GM12891 (cell line): ENCODE data around the gene RASL10A.

ENCODE experiments used
- DNase-seq: peaks from one replicate; pipeline ENCODE4 v3.0.0; 2011; ENCODE audit warnings: low spot score; ENCODE audit not compliant: insufficient read length
- FAIRE-seq: peaks from 2 replicates; lab custom pipeline; 2011; peaks lifted over from hg19 to GRCh38; lab: Jason Lieb, UNC
- PAX5 ChIP-seq: IDR thresholded peaks from 2 replicates; pipeline ENCODE4 v1.6.1; 2011; ENCODE audit warnings: low read length, moderate library complexity, mild to moderate bottlenecking; ENCODE audit not compliant: insufficient read depth, severe bottlenecking
- POLR2A ChIP-seq: IDR thresholded peaks from 2 replicates; pipeline ENCODE4 v1.6.1; 2011; ENCODE audit warnings: low read depth, low read length, control low read depth
- POLR2AphosphoS5 ChIP-seq: IDR thresholded peaks from 2 replicates; pipeline ENCODE4 v1.6.1; 2011; ENCODE audit warnings: low read depth, low read length, control low read depth
- POU2F2 ChIP-seq: IDR thresholded peaks from 2 replicates; pipeline ENCODE4 v1.6.1; 2011; ENCODE audit warnings: low read depth, mild to moderate bottlenecking, control low read depth, low read length, moderate library complexity
- SPI1 ChIP-seq: IDR thresholded peaks from 2 replicates; pipeline ENCODE4 v1.6.1; 2011; ENCODE audit warnings: low read depth, low read length, control low read depth
- TAF1 ChIP-seq: IDR thresholded peaks from 2 replicates; pipeline ENCODE4 v1.6.1; 2011; ENCODE audit warnings: low read depth, low read length, control low read depth

RASL10A gene

GRCh38 chr22:29331658-29332300, 16.3 kb upstream of the RASL10A start:
- DNase-seq, result no peak
- TF ChIP-seq POU2F2, result no peak
- TF ChIP-seq PAX5, result no peak
- FAIRE-seq, result no peak

DNA sequence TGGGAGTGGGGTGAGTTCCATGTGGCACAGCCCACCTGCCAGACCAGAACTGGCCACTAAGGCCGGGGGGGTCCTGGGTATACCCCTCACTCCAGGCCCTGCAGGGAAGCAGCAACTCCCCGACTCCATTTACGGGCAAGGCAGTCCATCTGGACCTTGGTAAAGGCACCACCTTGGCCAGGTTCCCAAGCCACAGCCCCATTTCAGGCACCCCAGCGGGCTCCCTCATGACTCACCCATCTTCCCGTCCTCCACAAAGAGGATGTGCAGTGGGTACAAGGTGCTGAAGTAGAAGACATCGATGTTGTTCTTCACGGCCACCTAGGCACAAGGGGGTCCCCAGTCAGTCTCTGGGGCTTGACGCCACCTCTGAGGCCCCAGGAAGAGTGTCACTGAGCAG, 15.7 kb upstream of the RASL10A start:
- FAIRE-seq, result no peak
- no peak for DNase-seq
- TF ChIP-seq POU2F2, result no peak
- TF ChIP-seq PAX5, result no peak
- no peak for TF ChIP-seq POLR2AphosphoS5
- TF ChIP-seq SPI1, result no peak
- TF ChIP-seq TAF1, result no peak
- TF ChIP-seq POLR2A, result no peak

- TF ChIP-seq PAX5 (no peak), TAF1 (no peak), SPI1 (no peak), POLR2A (no peak), POLR2AphosphoS5 (no peak), POU2F2 (no peak)
- no peak for DNase-seq
- FAIRE-seq, result no peak
Measured at GRCh38 chr22:29330753-29331152, 15.3 kb upstream of the RASL10A start.

DNA sequence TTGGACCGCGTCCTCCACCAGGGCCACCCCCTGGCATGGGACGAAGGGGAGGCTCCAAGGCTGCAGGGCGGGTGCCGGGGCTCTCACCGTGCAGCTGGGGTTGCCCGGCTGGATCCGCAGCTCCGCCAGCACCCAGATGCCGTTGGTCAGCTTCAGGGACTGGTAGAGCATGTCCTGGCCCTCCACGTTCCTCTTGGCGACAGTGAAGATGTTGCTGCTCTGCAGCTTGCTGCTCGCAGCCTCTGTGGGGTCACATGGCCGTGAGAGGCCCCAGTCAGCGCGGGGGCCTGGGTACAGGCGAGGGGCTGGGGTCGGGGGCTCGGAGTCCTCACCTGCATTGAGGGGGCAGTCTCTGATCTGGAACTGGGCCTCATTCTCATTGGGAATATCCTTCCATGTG, 14.8 kb upstream of the RASL10A start:
- no peak for FAIRE-seq
- no peak for TF ChIP-seq POLR2A
- TF ChIP-seq SPI1, result no peak
- no peak for DNase-seq

GRCh38 chr22:29329581-29329980, 14.1 kb upstream of the RASL10A start:
- DNase-seq, result no peak
- TF ChIP-seq PAX5 (no peak), POLR2A (no peak), POU2F2 (no peak), TAF1 (no peak), SPI1 (no peak), POLR2AphosphoS5 (no peak)
- FAIRE-seq, result no peak

DNA sequence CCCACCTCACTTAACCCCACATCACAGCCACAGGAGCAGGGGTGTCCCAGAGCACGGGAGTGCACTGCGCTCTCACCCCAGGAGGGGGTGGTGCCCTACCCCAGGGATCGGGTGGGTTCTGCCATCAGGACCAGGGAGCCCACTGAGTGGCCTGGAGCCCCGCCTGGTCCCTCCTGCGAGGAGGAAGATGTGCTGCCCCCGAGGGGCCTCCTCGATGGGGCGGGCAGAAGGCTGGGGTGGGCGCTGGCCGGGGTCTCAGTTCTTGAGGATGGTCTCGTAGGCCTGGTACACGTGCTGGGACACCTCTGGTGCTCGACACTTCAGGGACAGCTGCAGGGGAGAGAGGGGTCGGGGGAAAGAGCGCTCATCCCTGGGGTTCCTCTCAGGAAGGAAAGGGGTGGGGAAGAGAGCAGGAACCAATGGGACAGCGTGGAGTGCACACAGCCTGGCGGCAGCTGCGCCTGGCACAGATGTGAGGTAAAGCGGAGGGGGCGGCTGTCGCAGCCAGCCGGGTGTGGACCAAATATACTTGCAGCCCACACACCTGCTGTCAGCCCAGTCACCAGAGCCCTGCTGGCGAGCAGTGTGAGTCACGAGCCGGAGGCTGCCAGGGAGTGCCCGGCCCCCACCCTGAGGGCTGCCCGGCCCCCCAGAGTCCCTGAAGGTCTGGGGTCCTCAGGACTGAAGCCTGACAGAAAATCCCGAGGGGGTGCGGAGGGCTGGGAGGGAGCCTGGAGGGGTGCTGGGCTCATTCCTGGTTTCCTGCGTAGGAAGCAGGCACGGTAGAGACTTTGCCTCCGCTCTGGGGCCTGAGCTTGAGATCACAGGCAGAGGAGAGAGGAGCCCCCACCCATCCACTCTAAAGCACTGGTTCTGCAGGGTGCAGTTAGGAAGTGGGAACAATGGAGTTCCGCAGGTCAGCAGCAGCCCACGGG, 13.3 kb upstream of the RASL10A start:
- TF ChIP-seq POLR2A (no peak), POU2F2 (no peak), PAX5 (no peak), POLR2AphosphoS5 (no peak), TAF1 (no peak)
- DNase-seq (no peak), FAIRE-seq (no peak)

DNA sequence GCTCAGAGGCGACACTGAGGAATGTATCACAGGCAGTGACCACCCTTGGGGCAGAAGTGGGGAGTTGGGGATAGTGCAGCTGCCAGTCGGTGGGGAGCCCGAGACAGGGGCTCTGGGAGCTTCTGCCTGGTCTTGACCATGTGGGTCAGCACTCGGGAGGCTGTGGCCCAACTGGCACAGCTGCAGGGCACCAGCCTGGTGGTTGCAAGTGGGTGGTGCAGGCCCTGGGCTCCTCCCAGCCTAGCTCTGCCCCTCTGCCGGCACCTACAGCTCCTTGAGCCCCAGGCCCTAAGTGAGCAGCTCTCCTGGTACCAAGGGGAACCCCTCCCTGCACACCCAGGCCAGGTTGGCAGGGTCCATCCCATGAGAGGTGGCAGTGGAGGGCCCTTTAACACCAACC, 12.6 kb upstream of the RASL10A start:
- no peak for DNase-seq
- TF ChIP-seq PAX5, result no peak
- no peak for TF ChIP-seq TAF1
- no peak for TF ChIP-seq POLR2AphosphoS5
- no peak for TF ChIP-seq POU2F2
- FAIRE-seq, result no peak

- no peak for TF ChIP-seq POLR2A
- no peak for TF ChIP-seq POLR2AphosphoS5
- TF ChIP-seq TAF1, result no peak
- no peak for TF ChIP-seq POU2F2
- TF ChIP-seq SPI1, result no peak
- TF ChIP-seq PAX5, result no peak
- DNase-seq, result no peak
- no peak for FAIRE-seq
Measured at GRCh38 chr22:29327089-29327764, 11.7 kb upstream of the RASL10A start.

DNA sequence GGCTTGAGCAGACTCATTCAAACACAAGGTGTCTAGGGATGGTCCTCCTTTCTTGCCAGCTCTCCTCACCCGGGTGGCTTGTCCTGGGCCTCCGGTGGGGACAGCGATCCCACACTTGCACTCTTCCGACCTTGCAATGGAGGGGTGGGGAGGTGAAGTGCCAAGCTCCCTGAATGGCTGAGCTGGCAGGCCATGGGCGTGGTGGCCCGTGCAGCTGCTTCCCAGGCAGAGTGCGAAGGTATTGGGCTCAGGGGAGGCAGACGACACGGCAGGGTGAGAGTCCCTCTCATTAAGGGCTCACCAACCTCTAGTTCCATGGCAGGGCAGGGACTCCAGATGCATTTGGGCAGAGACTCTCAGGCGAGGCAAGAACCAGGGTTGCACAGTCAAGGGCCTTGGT, 11.0 kb upstream of the RASL10A start:
- no peak for FAIRE-seq
- no peak for TF ChIP-seq POU2F2
- no peak for TF ChIP-seq PAX5
- TF ChIP-seq POLR2A, result no peak
- no peak for TF ChIP-seq TAF1
- no peak for TF ChIP-seq SPI1
- no peak for TF ChIP-seq POLR2AphosphoS5
- DNase-seq, result no peak

GRCh38 chr22:29325785-29326315, 10.4 kb upstream of the RASL10A start:
- FAIRE-seq (no peak), DNase-seq (no peak)
- no peak for TF ChIP-seq TAF1
- TF ChIP-seq POU2F2, result no peak
- TF ChIP-seq PAX5, result no peak
- no peak for TF ChIP-seq SPI1
- no peak for TF ChIP-seq POLR2A
- TF ChIP-seq POLR2AphosphoS5, result no peak
